ENCODE results near the gene CEACAM7. TPM values are rescaled to one million over a fixed set of nuclear protein-coding genes. Genes with fewer than 3 reads are reported as not detected.

The CEACAM7 gene
- total RNA-seq, 1 donor from 2014 or later: not detected

GRCh38 chr19:41705393-41706174 lies 17.5 kb upstream of the CEACAM7 start:
- Mint-ChIP-seq H3K4me3 (ENCODE audit: unreplicated experiment) (no peak overlapping the region), H3K27me3 (ENCODE audit: unreplicated experiment) (no peaks in the 10 kb centered on the region), H3K9me3 (ENCODE audit: unreplicated experiment) (no peaks in the 10 kb centered on the region), H3K36me3 (ENCODE audit: unreplicated experiment) (no peaks in the 10 kb centered on the region), H3K27ac (ENCODE audit: unreplicated experiment) (no peak overlapping the region), H3K4me1 (ENCODE audit: unreplicated experiment) (peaks cover 2% of the 10 kb centered on the region)
- DNase-seq (ENCODE audit: extremely low spot score, unreplicated experiment): no peak
- TF ChIP-seq CTCF (IDR thresholded peaks at IDR 0.05): no peak

- Mint-ChIP-seq H3K4me3 (ENCODE audit: unreplicated experiment) (no peak overlapping the region), H3K4me1 (ENCODE audit: unreplicated experiment) (peaks cover 2% of the 10 kb centered on the region), H3K9me3 (ENCODE audit: unreplicated experiment) (no peaks in the 10 kb centered on the region), H3K36me3 (ENCODE audit: unreplicated experiment) (no peaks in the 10 kb centered on the region), H3K27ac (ENCODE audit: unreplicated experiment) (no peak overlapping the region), H3K27me3 (ENCODE audit: unreplicated experiment) (no peaks in the 10 kb centered on the region)
- peak; percentile 56 for DNase-seq (ENCODE audit: extremely low spot score, unreplicated experiment)
- TF ChIP-seq CTCF (IDR thresholded peaks at IDR 0.05): no peak
Measured at GRCh38 chr19:41703602-41704293, 15.7 kb upstream of the CEACAM7 start.

- no peaks in the 10 kb centered on the region for H3K9me3 Mint-ChIP-seq (ENCODE audit: unreplicated experiment)
- H3K4me3 Mint-ChIP-seq (ENCODE audit: unreplicated experiment): no peak overlapping the region
- H3K4me1 Mint-ChIP-seq (ENCODE audit: unreplicated experiment): peaks cover 2% of the 10 kb centered on the region
- no peak for DNase-seq (ENCODE audit: extremely low spot score, unreplicated experiment)
- H3K36me3 Mint-ChIP-seq (ENCODE audit: unreplicated experiment): no peaks in the 10 kb centered on the region
- no peak for TF ChIP-seq CTCF (IDR thresholded peaks at IDR 0.05)
- H3K27me3 Mint-ChIP-seq (ENCODE audit: unreplicated experiment): no peaks in the 10 kb centered on the region
- no peak overlapping the region for H3K27ac Mint-ChIP-seq (ENCODE audit: unreplicated experiment)
Measured at GRCh38 chr19:41702171-41702651, 14.1 kb upstream of the CEACAM7 start.

- no peak for TF ChIP-seq CTCF (IDR thresholded peaks at IDR 0.05)
Measured at GRCh38 chr19:41701401-41702075, 13.5 kb upstream of the CEACAM7 start.

More at GRCh38 chr19:41701401-41702075, 13.5 kb upstream of the CEACAM7 start:
- Mint-ChIP-seq H3K36me3 (ENCODE audit: unreplicated experiment) (no peaks in the 10 kb centered on the region), H3K9me3 (ENCODE audit: unreplicated experiment) (no peaks in the 10 kb centered on the region), H3K4me3 (ENCODE audit: unreplicated experiment) (no peak overlapping the region), H3K27me3 (ENCODE audit: unreplicated experiment) (no peaks in the 10 kb centered on the region), H3K27ac (ENCODE audit: unreplicated experiment) (no peak overlapping the region), H3K4me1 (ENCODE audit: unreplicated experiment) (peaks cover 2% of the 10 kb centered on the region)
- peak; percentile 59 for DNase-seq (ENCODE audit: extremely low spot score, unreplicated experiment)
